NCI-H1694 treated with DMSO at 0.1 percent for 48 hours (cell line): ENCODE data around the gene DPY19L1.
"Not testable (repeated sequence)": the region's sequence is repeated elsewhere in the genome, so short reads cannot be mapped to it uniquely, and the experiment has no call there.

Experiments
- DNase-seq: peaks from one replicate; lab custom pipeline; 2025; lab: John Stamatoyannopoulos, UW

The DPY19L1 gene

GRCh38 chr7:34988442-34989125 lies 48.7 kb downstream of the DPY19L1 start:
- DNase-seq, result not testable (repeated sequence)

- not testable (repeated sequence) for DNase-seq
These were observed 52.1 kb downstream of the DPY19L1 start for GRCh38 chr7:34985155-34985554.

GRCh38 chr7:34984140-34984539 lies 53.1 kb downstream of the DPY19L1 start:
- DNase-seq, result not testable (repeated sequence)

- no peak for DNase-seq
These were observed 54.8 kb downstream of the DPY19L1 start for GRCh38 chr7:34982371-34983019.

GRCh38 chr7:34979124-34979523 lies 58.2 kb downstream of the DPY19L1 start:
- DNase-seq, result not testable (repeated sequence)

- no peak for DNase-seq
These were observed 63.9 kb downstream of the DPY19L1 start for GRCh38 chr7:34973400-34973760.

- DNase-seq, result not testable (repeated sequence)
These were observed 64.4 kb downstream of the DPY19L1 start for GRCh38 chr7:34972739-34973399.

GRCh38 chr7:34967818-34968217 lies 69.5 kb downstream of the DPY19L1 start:
- DNase-seq, result not testable (repeated sequence)

GRCh38 chr7:34966504-34966903 lies 70.8 kb downstream of the DPY19L1 start:
- not testable (repeated sequence) for DNase-seq

GRCh38 chr7:34958021-34958420 lies 79.3 kb downstream of the DPY19L1 start:
- no peak for DNase-seq

GRCh38 chr7:34952822-34953221 lies 84.5 kb downstream of the DPY19L1 start:
- no peak for DNase-seq

GRCh38 chr7:34949361-34949760 lies 87.9 kb downstream of the DPY19L1 start:
- DNase-seq, result no peak

GRCh38 chr7:34947427-34947826 lies 89.9 kb downstream of the DPY19L1 start:
- not testable (repeated sequence) for DNase-seq

GRCh38 chr7:34946486-34946885 lies 90.8 kb downstream of the DPY19L1 start:
- DNase-seq, result no peak

- DNase-seq, result not testable (repeated sequence)
These were observed 91.3 kb downstream of the DPY19L1 start for GRCh38 chr7:34945894-34946477.

- DNase-seq, result no peak
These were observed 98.1 kb downstream of the DPY19L1 start for GRCh38 chr7:34939175-34939574.

- DNase-seq, result not testable (repeated sequence)
These were observed 101.5 kb downstream of the DPY19L1 start for GRCh38 chr7:34935735-34936165.

- DNase-seq, result no peak
These were observed 105.5 kb downstream of the DPY19L1 start for GRCh38 chr7:34931739-34932138.

- DNase-seq, result not testable (repeated sequence)
These were observed 107.5 kb downstream of the DPY19L1 start for GRCh38 chr7:34929783-34930182.

- no peak for DNase-seq
These were observed 108.7 kb downstream of the DPY19L1 start for GRCh38 chr7:34928560-34928959.

- peak; percentile 7 for DNase-seq
These were observed 109.2 kb downstream of the DPY19L1 start for GRCh38 chr7:34928052-34928451.

- not testable (repeated sequence) for DNase-seq
These were observed 116.8 kb downstream of the DPY19L1 start for GRCh38 chr7:34920470-34920869.

- DNase-seq, result not testable (repeated sequence)
These were observed 118.2 kb downstream of the DPY19L1 start for GRCh38 chr7:34919038-34919437.
